H9 (cell line): ENCODE results near the gene ZSWIM6. TPM values are rescaled to one million over a fixed set of nuclear protein-coding genes. Genes with fewer than 3 reads are reported as not detected.

ENCODE experiments used
- DNase-seq: peaks from one replicate; pipeline ENCODE4 v3.0.0-alpha.2; 2017
- H2AFZ ChIP-seq: one replicate; pipeline ENCODE4 v1.6.1; 2013; ENCODE audit warnings: mild to moderate bottlenecking, low read length, control low read depth, moderate library complexity
- H2AK5ac ChIP-seq: 2 replicates; pipeline ENCODE4 v1.6.1; 2013; ENCODE audit warnings: low read length, control low read depth, mixed read lengths; ENCODE audit not compliant: insufficient read length
- H2BK120ac ChIP-seq: one replicate; pipeline ENCODE4 v1.6.1; 2013; ENCODE audit warnings: low read depth, mild to moderate bottlenecking, low read length, control low read depth, inconsistent platforms; ENCODE audit not compliant: poor library complexity, severe bottlenecking
- H2BK12ac ChIP-seq: 2 replicates; pipeline ENCODE4 v1.6.1; 2013; ENCODE audit warnings: low read length, control low read depth, mixed read lengths, low read depth; ENCODE audit not compliant: insufficient read length
- H2BK15ac ChIP-seq: 2 replicates; pipeline ENCODE4 v1.6.1; 2013; ENCODE audit warnings: low read depth, low read length, control low read depth
- H2BK20ac ChIP-seq: one replicate; pipeline ENCODE4 v1.6.1; 2013; ENCODE audit warnings: low read depth, mild to moderate bottlenecking, low read length, control low read depth, inconsistent platforms; ENCODE audit not compliant: poor library complexity, severe bottlenecking
- H2BK5ac ChIP-seq: 2 replicates; pipeline ENCODE4 v1.6.1; 2013; ENCODE audit warnings: low read length, control low read depth, mixed read lengths; ENCODE audit not compliant: insufficient read length
- H3K14ac ChIP-seq: 2 replicates; pipeline ENCODE4 v1.6.1; 2013; ENCODE audit warnings: low read length, control low read depth; ENCODE audit not compliant: insufficient read depth
- H3K18ac ChIP-seq: 2 replicates; pipeline ENCODE4 v1.6.1; 2013; ENCODE audit warnings: low read depth, mild to moderate bottlenecking, mixed read lengths, low read length, control low read depth; ENCODE audit not compliant: insufficient read length
- H3K23ac ChIP-seq: 2 replicates; pipeline ENCODE4 v1.6.1; 2013; ENCODE audit warnings: low read length, control low read depth, mixed read lengths, low read depth; ENCODE audit not compliant: insufficient read length
- H3K23me2 ChIP-seq: 2 replicates; pipeline ENCODE4 v1.6.1; 2013; ENCODE audit warnings: low read depth, mild to moderate bottlenecking, mixed read lengths, low read length, control low read depth; ENCODE audit not compliant: insufficient read length, poor library complexity, severe bottlenecking
- H3K27ac ChIP-seq: 2 replicates; pipeline ENCODE4 v1.5.1; 2013; ENCODE audit warnings: low read length, control low read depth, mixed read lengths, low read depth; ENCODE audit not compliant: insufficient read length
- H3K27me3 ChIP-seq: 2 replicates; pipeline ENCODE4 v1.6.1; 2013; ENCODE audit warnings: low read length, control low read depth, inconsistent platforms; ENCODE audit not compliant: insufficient read depth
- H3K4ac ChIP-seq: 2 replicates; pipeline ENCODE4 v1.6.1; 2013; ENCODE audit warnings: low read depth, mild to moderate bottlenecking, control low read depth, inconsistent platforms, low read length, moderate library complexity
- H3K4me1 ChIP-seq: 2 replicates; pipeline ENCODE4 v1.6.1; 2013; ENCODE audit warnings: low read length, control low read depth, inconsistent platforms; ENCODE audit not compliant: insufficient read depth
- H3K4me2 ChIP-seq: 2 replicates; pipeline ENCODE4 v1.6.1; 2013; ENCODE audit warnings: low read length, control low read depth, mixed read lengths; ENCODE audit not compliant: insufficient read length, insufficient read depth
- H3K56ac ChIP-seq: 2 replicates; pipeline ENCODE4 v1.6.1; 2013; ENCODE audit warnings: low read depth, mild to moderate bottlenecking, mixed read lengths, low read length, control low read depth; ENCODE audit not compliant: insufficient read length
- H3K79me1 ChIP-seq: 2 replicates; pipeline ENCODE4 v1.6.1; 2013; ENCODE audit warnings: low read depth, mild to moderate bottlenecking, moderate library complexity, low read length, control low read depth, inconsistent platforms; ENCODE audit not compliant: insufficient read depth, poor library complexity, severe bottlenecking
- H3K79me2 ChIP-seq: 2 replicates; pipeline ENCODE4 v1.6.1; 2013; ENCODE audit warnings: low read length, control low read depth, inconsistent platforms; ENCODE audit not compliant: insufficient read depth
- H3K9ac ChIP-seq: 2 replicates; pipeline ENCODE4 v1.6.1; 2013; ENCODE audit warnings: low read length, control low read depth, mixed read lengths; ENCODE audit not compliant: insufficient read length; ENCODE audit errors: extremely low read depth
- H3K9me3 ChIP-seq: one replicate; pipeline ENCODE4 v1.6.1; 2013; ENCODE audit warnings: low read depth, low read length, inconsistent platforms; ENCODE audit not compliant: control insufficient read depth
- H3T11ph ChIP-seq: one replicate; pipeline ENCODE4 v1.6.1; 2013; ENCODE audit warnings: mild to moderate bottlenecking, low read length, control low read depth, inconsistent platforms
- H4K20me1 ChIP-seq: one replicate; pipeline ENCODE4 v1.6.1; 2013; ENCODE audit not compliant: control insufficient read depth, insufficient read length, insufficient read depth
- H4K5ac ChIP-seq: 2 replicates; pipeline ENCODE4 v1.6.1; 2013; ENCODE audit warnings: low read depth, mild to moderate bottlenecking, mixed read lengths, low read length, control low read depth; ENCODE audit not compliant: insufficient read length
- H4K8ac ChIP-seq: replicated peaks from 2 replicates; pipeline ENCODE4 v1.6.1; 2013; ENCODE audit warnings: low read length, control low read depth, mixed read lengths, low read depth; ENCODE audit not compliant: insufficient read length
- H4K91ac ChIP-seq: 2 replicates; pipeline ENCODE4 v1.6.1; 2013; ENCODE audit warnings: low read depth, mild to moderate bottlenecking, moderate library complexity, mixed read lengths, low read length, control low read depth; ENCODE audit not compliant: insufficient read length
- H3K27ac Mint-ChIP-seq, 3 experiments: 2 replicates in 2 of 3; 3 replicates in 1 of 3; pipeline ENCODE4 v1.8.0; 2020 to 2021; ENCODE audit warnings: mixed read lengths in 3 of 3, mild to moderate bottlenecking in 1 of 3, moderate library complexity in 1 of 3
- H3K27me3 Mint-ChIP-seq: 2 replicates; pipeline ENCODE4 v1.8.0; 2021; ENCODE audit warnings: low read depth, mild to moderate bottlenecking, moderate library complexity, mixed read lengths
- H3K36me3 Mint-ChIP-seq, 3 experiments: 2 replicates in 2 of 3; 3 replicates in 1 of 3; pipeline ENCODE4 v1.8.0; 2020 to 2021; ENCODE audit warnings: low read depth in 3 of 3, mixed read lengths in 3 of 3; ENCODE audit not compliant: insufficient read depth in 1 of 3
- H3K4me1 Mint-ChIP-seq, 2 experiments: 2 replicates each; pipeline ENCODE4 v1.8.0; 2020; ENCODE audit warnings: mixed read lengths in 2 of 2
- H3K4me3 Mint-ChIP-seq, 2 experiments: 2 replicates in 1 of 2; 3 replicates in 1 of 2; pipeline ENCODE4 v1.8.0; 2020 to 2021; ENCODE audit warnings: mild to moderate bottlenecking in 2 of 2, mixed read lengths in 2 of 2, moderate library complexity in 1 of 2
- H3K9me3 Mint-ChIP-seq, 2 experiments: 2 replicates in 1 of 2; 3 replicates in 1 of 2; pipeline ENCODE4 v1.8.0; 2020; ENCODE audit warnings: mild to moderate bottlenecking in 2 of 2, mixed read lengths in 2 of 2, moderate library complexity in 1 of 2
- total RNA-seq: library from RNA; stranded (reverse); gene quantifications from 2 replicates; pipeline ENCODE4 v1.2.1, GENCODE V29; 2021
- TF ChIP-seq, protein P1 (sequence below): fragments of 200-600 bp; sonication (generic); conservative IDR thresholded peaks from 3 replicates; pipeline ENCODE4 v1.8.0; 2021; ENCODE audit warnings: antibody characterized with exemption, mild to moderate bottlenecking

ZSWIM6 gene
- total RNA-seq, 1 experiment from 2014 or later = 11.5 TPM

DNA sequence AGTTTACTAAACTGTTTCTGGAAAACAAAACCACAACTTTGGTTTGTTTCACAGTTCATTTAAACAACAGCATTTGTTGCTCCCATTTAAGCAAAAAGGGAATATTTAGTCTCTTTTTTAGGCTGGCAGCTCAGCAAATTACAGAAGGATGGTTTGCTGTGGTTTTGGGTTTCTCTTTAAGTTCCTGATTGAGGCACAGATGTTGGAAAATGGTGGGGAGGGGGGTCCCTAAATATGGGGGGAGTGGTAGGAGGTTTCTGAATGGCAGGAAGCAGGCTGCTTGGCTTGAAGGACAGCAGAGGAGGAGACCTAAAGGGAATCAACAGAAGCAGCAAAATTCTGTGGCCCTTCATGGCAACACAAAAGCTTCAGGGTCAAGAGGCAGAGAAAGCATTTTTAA, 263.4 kb downstream of the ZSWIM6 start:
- Mint-ChIP-seq H3K27ac (no peak overlapping the region), H3K27me3 (no peaks in the 10 kb centered on the region; the same call in 1 of the 2 replicates), H3K36me3 (peaks cover 0 to 5% (median 0%) of the 10 kb centered on the region in 3 experiments; a peak in 3 of 7 replicates), H3K4me3 (no peak overlapping the region), H3K4me1 (peaks cover 7 to 8% of the 10 kb centered on the region in 2 experiments), H3K9me3 (peaks cover 4 to 6% of the 10 kb centered on the region in 2 experiments; a peak in 3 of 5 replicates)
- Histone ChIP-seq H2BK5ac (no peak overlapping the region), H4K91ac (no peak overlapping the region), H3T11ph (no peak overlapping the region), H2BK120ac (no peak overlapping the region), H3K4ac (no peak overlapping the region), H2BK20ac (no peak overlapping the region), H2AFZ (no peak overlapping the region), H3K27me3 (no peaks in the 10 kb centered on the region), H3K79me2 (no peaks in the 10 kb centered on the region), H3K23ac (no peak overlapping the region), H2BK15ac (no peak overlapping the region), H4K8ac (no peak overlapping the region), H3K79me1 (no peaks in the 10 kb centered on the region), H4K20me1 (no peaks in the 10 kb centered on the region), H2BK12ac (no peak overlapping the region), H4K5ac (no peak overlapping the region), H3K4me2 (no peak overlapping the region), H3K23me2 (no peaks in the 10 kb centered on the region), H3K9me3 (no peaks in the 10 kb centered on the region), H3K56ac (no peak overlapping the region), H2AK5ac (no peak overlapping the region), H3K27ac (no peak overlapping the region), H3K4me1 (no peaks in the 10 kb centered on the region; the same call in 1 of the 2 replicates), H3K18ac (no peak overlapping the region), H3K9ac (no peak overlapping the region), H3K14ac (no peak overlapping the region)
- TF ChIP-seq, protein P1, sequence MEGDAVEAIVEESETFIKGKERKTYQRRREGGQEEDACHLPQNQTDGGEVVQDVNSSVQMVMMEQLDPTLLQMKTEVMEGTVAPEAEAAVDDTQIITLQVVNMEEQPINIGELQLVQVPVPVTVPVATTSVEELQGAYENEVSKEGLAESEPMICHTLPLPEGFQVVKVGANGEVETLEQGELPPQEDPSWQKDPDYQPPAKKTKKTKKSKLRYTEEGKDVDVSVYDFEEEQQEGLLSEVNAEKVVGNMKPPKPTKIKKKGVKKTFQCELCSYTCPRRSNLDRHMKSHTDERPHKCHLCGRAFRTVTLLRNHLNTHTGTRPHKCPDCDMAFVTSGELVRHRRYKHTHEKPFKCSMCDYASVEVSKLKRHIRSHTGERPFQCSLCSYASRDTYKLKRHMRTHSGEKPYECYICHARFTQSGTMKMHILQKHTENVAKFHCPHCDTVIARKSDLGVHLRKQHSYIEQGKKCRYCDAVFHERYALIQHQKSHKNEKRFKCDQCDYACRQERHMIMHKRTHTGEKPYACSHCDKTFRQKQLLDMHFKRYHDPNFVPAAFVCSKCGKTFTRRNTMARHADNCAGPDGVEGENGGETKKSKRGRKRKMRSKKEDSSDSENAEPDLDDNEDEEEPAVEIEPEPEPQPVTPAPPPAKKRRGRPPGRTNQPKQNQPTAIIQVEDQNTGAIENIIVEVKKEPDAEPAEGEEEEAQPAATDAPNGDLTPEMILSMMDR = no peak
- no peak for DNase-seq

Other genes with a start within 250 kb of the ZSWIM6 start
- 72.5 and 75.3 TPM in 2 replicates for gene SMIM15, start 169.8 kb upstream of the ZSWIM6 start, total RNA-seq